Hematopoietic multipotent progenitor cell treated with erythropoietin and hydrocortisone succinate and interleukin-3 and kit ligand, for 17 days (in vitro differentiated cells): ENCODE data around the gene CDHR1.
"Not testable (repeated sequence)": the region's sequence is repeated elsewhere in the genome, so short reads cannot be mapped to it uniquely, and the experiment has no call there.

Source experiments
- DNase-seq: peaks from one replicate; pipeline ENCODE4 v3.0.0-alpha.2; 2015; ENCODE audit warnings: low spot score

Gene CDHR1

DNA sequence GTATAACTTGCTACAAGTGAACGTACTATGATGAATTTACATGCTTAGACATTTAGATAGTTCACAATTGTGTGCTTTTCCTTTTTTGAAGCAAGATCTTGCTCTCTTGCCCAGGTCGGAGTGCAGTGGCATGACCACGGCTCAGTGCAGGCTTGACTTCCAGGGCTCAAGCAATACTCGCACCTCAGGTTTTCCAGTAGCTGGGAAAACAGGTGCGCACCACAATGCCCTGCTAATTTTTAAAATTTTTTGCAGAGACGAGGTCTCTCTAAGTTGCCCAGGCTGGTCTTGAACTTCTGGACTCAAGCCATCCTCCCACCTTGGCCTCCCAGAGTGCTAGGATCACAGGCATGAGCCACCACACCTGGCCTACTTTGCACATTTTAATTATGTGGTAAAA is 18.9 kb upstream of the CDHR1 start:
- DNase-seq, result no peak

DNA sequence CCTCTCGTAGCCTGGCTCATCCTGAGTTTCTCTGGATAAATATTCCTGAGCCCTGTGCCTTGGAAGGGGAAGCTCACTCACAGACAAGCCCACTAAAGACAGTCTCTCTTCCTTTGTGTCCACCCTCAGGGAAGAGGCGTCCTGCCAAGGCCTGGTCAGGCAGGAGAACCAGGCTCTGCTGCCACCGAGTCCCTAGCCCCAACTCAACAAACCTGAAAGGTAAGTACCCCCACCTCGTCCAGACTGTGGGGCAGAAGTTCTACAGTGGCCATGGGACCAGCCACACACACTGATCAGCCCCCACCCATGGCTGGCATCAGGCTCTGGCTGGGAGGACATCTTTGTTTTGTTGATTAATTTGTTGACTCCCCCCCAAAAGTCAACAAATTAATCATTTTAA is 18.0 kb upstream of the CDHR1 start:
- no peak for DNase-seq

DNA sequence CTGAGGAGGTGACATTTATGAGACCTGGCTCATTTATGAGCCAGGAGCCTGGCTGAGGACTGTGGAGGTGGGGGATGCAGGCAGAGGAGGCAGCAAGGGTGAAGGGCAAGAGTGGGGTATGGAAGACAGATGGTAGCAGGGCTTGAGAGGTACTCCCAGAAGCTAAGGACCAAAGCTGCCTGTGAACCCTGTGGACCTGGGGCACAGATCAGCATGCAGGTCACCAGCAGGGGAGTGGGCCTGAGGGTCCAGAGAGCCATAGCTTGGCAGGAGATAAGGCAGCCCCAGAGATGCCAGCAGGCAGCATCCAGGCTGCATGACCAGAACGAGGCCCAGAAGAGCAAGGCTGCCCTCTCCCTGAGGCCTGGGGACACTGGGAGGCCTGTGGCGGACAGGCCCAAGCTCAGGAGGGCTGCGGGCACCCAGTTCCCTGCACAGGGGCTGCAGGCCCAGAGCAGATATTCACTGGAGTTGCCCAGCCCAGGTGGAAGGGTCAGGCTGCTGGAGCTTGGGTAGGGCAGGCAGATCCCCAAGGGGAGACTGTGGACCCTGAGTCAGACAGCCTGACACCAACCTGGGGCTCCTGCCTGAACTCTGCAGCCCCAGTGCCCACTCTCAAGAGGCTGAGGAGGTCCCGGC is 17.4 kb upstream of the CDHR1 start:
- DNase-seq, result no peak

DNA sequence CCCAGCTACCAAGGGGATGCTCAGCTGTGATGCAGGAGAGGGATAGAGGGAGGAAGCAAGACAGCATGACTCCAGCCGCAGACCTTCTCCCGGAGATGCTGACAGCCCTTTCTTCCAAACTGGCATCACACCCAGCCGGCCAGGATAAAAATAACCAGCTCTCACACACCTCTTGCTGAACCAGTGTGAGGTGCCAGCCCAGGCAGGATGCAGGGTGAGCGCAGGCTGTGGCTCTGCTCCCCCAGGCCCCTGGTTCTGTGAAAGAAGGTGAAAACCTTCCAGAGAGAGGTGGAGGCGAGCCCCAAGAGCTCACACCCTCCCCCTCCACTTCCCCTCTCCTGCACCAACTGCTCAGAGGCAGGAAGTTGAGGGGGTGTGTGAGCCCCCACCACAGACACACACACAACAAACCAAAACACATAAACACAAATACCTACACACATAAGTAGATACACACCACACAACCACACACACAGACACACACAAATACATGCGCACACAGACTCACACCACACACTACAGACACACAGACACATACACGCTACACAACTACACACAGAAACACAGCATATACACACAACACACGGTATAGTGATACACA is 16.7 kb upstream of the CDHR1 start:
- DNase-seq, result no peak

DNA sequence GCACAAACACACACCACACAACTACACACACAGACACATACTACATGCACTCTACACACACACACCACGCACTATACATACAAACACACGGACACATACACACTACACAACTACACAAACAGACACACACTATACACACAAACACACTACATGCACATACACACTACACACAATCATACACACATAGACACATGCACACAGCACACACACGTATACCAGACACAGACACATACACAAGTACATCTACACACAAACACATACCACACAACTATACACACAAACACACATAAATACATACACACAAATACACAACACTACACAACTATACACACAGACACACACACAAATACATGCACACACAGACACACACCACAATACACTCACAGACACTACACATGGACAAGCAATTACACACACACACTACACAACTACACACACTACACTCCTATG is 16.2 kb upstream of the CDHR1 start:
- DNase-seq, result no peak

DNA sequence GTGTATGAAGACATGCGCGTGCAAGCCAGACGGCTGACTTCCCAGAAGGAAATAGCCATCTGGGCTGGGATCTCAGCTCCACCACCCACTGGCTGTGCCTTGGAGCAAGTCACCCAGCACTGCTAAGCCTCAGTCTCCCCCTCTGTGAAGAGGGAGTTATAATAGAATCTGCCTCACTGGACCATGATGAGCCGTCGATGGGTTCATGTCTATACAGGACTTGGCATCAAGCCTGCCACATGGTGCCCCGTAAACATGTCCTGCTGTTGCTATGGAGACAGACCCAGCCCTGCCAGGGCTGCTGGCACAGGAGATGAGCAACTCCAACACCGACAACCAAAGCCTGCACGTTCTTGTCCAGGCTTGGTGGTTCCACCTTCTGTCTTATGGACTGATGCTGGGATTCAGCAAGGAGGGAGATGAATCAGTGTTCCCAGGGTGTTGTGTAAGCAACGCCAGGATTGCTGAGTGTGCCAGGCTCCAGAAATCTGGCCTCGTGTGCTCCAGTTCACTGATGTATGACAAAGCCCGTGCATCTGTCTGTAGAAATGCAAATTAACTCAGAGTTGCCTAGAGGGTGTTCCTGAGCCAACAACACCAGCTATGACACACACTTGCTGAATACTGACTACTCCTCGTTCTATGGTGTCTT is 15.2 kb upstream of the CDHR1 start:
- DNase-seq, result no peak

DNA sequence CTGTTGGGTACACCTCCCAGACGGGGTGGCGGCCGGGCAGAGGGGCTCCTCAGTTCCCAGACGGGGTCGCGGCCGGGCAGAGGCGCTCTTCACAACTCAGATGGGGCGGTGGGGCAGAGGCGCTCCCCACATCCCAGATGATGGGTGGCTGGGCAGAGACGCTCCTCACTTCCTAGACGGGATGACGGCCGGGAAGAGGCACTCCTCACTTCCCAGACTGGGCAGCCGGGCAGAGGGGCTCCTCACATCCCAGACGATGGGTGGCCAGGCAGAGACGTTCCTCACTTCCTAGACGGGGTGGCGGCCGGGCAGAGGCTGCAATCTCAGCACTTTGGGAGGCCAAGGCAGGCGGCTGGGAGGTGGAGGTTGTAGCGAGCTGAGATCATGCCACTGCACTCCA is 14.0 kb upstream of the CDHR1 start:
- DNase-seq, result not testable (repeated sequence)

DNA sequence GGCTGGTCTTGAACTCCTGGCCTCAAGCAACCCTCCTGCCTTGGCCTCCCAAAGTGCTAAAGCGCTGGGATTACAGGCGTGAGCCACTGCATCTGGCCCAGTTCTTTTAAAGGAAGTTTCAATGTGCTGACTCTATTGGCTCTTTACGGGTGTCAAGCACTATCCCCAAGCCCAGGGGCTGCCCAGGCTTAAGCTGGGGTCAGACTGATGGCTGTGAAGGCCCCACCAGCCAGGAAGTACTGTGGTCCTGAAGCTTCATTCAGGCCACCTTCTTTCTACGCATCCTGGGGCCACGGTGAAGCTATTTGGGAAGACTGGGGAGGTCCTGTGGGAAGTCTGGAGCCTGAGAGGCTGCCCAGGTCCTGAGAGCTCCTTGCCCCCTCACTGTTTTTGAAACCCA is 12.7 kb upstream of the CDHR1 start:
- DNase-seq, result no peak

DNA sequence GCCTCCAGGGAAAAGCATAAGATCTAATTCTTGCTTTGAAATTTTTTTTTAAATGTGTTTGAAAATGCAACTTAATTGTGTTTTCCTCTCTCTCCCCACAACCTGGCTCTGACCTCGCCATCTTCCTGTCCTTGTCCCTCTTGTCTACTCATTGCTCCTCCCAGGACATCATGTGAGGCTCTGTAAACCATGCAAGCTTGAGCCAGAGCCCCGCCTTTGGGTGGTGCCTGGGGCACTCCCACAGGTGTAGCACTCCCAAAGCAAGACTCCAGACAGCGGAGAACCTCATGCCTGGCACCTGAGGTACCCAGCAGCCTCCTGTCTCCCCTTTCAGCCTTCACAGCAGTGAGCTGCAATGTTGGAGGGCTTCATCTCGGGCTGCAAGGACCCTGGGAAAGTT is 9.8 kb upstream of the CDHR1 start:
- DNase-seq, result no peak

DNA sequence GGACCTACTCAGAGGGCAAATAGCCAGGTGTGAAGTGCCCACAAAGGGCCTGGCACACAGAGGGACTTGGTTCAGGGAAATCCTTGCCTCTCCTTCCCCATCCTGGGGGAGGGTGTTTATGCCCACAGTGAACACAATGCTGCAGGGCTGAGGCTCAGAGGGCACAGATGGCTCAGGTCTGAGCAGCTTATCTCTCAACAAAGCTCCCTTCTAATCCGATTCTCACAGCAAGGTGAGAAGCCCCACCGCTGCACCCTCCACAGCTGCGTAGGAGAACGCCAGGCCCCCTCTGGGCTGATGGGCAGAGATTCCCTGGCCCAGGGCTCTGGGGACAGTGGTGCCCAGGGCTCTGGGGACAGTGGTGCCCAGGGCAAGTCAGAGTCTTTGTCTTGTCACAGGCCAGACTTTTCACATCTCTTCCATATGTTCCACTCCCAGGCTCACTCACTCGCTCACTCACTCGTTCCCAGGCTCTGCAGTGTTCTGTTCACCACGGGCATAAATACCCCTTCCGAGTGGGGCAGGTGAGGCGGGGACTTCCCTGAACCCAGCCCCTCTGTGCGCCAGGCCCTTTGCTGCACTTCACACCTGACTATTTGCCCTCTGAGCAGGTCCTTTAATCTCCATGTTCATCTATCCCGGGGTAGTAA is 8.7 kb upstream of the CDHR1 start:
- no peak for DNase-seq

DNA sequence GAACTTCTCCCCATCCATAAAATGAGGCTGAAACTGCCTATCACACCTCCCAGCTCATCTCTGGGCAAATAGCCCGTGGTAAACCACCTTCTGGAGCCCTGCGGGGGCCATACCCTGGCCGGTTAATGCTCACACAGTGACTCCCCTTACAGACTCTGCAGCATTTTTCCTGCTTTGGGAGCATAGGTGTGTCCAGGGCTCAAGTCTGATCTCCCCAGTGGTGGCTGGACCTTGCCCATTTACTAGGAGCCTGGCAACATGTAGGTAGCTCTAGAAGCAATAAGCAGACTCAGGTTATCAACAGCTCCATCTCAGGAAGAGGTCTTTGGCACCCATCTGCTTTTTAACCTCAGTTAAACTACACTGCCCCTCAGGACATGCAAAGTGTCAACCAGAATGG is 5.5 kb upstream of the CDHR1 start:
- DNase-seq, result no peak

DNA sequence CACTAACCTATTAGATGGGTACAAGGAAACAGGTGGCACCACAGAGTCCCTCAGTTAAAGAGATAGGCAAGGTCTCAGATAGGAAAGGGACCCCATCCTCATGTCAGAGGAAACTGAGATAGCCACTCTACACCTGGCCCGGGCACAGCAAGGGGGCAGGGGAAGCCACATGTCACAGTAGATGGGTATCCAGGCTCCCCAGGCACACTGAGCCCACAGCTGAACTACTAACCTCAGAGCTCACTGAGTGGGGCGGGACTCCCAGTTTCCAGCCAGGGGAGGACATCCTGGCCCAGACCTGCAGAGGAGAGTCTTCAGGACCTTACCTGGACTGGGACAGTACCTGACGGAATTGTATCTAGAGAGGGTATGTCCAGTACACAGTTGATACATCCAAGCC is 3.7 kb upstream of the CDHR1 start:
- DNase-seq, result no peak

DNA sequence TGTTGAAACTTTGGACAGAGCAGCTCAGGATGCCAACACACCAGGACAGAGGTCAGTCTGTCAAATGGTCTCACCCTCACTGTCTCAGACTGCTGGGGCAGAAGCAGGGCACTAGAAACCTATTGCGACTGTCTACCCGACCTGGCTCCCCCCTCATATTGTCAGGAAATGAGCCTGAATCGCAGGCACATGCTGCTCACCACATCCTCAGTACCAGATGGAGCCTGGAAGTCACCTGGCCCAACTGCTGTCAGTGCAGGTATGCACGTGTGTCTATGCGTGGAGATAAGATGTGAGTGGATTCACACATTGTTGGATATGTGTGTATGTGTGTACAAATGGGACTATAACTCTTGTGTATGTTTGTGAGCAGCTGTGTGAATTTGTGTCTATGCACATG is 3.2 kb upstream of the CDHR1 start:
- DNase-seq, result no peak

DNA sequence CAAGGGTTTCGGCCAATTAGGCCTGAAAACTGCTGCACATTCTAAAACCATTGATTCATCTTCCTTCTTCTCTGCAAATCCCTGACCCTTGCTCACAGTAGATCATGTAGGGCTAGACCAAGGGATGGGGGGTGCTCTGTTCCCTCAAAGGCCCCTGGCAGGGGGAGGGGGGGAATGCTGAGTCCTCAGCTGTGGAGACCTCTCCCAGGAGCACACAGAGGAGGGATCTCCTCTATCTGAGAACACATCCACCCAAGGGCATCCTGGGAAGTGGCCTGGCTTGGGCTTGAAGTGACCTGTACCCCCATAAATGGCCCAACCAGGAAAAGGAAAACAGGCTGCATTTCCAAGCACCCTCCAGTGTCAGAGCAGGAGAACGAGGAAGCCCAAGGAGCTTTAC is 1.0 kb upstream of the CDHR1 start:
- no peak for DNase-seq

DNA sequence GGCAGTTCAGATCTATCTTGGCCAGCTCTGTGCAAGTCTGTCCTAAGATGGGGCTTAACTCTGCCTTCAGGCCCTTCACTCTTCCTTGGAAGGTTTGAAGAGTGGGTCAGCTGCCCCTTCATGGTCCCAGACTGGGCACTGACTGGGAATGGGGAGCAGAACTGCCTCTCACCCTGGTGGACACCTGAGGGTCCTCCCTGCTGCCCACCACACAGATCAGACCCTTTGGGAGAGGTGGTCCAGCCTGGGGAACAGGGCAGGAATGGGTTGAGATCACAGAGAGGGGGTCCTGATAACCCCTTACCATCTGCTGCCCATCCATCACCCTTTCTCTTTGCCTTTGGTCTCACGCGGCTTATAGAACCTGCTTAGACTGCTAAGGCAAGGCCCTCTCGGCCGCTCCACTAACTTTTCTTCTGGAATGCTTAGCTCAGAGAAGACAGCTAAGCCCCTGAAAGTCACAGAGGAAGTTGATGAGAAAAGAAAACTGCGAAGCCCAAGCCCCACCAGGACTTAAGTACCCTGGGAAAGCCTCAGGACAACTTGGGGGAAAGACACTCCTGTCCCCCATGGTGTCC is 402 bp upstream of the CDHR1 start:
- DNase-seq, result no peak

DNA sequence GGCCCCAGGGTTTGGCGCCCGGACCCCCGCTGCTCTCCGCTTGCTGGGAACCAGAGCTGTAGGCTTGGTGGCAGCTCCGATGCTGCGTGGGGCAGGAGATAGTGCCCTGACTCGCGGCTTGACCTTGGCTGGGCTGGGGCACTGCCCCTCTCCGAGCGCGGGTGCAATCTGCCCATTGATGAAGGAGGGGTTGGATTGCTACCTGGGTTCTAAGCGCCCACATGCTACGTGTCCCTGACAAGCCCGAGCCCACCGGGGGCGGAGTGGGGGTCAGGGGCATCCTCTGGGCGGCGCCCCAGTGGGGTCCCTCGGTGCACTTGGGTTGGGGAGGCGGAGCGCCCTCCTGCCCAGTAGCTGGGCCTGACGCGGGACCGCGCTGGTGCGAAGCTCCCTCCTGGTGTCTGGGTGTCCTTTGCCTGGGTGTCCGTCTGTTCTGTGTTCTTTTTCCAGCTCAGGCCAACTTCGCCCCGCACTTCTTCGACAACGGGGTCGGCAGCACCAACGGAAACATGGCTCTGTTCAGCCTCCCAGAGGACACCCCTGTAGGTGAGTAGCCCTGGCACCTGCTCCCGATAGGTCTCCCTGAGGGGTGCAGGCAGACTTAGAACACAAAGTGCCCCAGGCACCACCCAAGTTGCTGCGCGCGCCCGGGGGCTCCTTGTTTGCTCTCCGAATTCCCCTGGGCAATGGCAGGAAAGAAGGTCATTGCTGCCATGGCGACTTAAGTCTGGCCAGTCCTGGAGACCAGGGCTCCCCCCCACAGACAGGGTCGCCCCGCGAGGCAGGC is 900 bp downstream of the CDHR1 start:
- DNase-seq, result no peak

DNA sequence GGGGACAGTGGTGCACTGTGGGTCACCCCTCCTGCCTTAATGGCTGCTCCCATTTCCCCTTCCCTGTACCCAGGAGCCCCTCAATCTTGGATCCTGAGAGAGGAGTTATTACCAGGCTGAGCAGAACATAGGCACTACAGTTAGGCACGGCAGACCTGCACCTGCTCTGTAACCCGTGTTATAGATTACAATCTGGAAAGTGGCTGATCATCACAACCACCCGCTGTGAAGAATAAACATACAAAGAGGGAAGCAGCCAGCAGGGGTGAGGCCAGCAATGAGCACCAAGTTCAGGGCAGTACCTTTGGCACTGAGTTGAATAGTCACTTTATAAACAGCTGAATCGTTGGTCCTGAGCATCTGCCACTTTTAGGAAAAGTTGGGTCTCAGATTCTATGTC is 1.7 kb downstream of the CDHR1 start:
- no peak for DNase-seq

DNA sequence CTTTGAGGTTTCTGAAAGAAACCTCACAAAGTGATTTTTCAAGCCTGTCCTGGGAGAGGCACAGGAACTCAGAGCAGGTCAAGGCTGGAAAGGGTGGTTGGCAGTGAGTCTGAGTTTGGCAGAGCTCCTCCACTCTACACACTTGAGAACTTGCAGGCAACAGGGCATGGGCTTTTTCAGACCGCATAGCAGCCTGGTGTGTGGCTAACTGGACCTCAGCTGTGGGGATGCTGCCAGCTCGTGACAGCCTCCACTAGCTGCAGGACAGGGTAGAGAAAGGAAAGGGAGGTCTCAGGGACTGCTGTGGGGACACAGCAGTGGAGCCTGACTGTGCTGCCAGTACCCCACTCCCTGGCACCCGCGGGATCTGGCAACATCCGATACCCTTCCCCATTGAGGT is 2.6 kb downstream of the CDHR1 start:
- no peak for DNase-seq

DNA sequence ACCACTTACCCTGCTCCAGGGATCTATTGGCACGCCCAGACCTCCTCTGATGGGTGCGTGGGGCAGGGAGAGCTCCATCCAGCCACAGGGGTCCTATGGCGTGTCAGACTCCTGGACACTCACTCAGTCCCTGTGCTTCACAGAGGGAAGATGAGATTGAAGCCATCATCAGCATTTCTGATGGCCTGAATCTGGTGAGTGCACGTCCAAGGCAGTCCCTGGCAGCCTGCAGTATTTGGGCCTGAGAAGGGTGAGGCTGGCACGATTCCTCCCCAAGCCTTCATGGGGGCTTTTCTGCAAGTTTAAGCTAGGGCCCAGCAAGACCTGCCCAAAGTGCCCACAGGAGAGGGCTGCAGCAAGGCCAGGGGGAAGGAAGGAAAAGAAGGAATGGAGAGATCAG is 3.3 kb downstream of the CDHR1 start:
- no peak for DNase-seq

DNA sequence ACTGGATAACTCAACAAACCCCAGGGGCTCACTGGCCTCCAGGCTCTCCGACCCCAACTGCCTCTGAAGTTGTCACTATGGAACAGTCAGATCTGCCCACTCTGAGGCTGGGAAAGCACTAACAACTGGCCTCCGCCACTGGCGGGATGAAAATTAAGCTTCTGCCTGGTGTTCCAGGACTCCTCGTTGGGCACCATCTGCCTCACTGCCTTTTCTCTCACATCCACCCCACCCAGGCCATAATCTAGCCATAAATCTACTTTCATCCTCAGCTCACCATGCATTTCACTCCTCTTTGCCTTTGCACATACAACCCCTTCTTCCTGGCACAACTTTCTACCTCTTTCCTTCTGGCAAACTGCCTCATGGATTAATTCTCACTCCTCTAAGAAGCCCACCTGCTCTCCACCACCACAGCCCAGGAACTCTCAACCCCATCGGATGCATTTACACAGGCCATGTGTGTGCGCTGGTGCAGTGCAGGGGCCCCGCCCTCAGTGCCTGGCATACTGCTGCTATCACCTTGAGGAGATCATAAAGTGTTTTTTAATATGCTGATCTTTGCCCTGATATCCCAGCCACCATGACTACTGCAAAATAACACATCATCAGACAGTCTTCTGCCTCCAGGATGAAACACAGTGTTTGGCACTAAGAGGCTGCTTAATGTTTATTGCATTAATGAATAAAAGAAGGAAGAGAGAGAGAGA is 4.0 kb downstream of the CDHR1 start:
- no peak for DNase-seq

DNA sequence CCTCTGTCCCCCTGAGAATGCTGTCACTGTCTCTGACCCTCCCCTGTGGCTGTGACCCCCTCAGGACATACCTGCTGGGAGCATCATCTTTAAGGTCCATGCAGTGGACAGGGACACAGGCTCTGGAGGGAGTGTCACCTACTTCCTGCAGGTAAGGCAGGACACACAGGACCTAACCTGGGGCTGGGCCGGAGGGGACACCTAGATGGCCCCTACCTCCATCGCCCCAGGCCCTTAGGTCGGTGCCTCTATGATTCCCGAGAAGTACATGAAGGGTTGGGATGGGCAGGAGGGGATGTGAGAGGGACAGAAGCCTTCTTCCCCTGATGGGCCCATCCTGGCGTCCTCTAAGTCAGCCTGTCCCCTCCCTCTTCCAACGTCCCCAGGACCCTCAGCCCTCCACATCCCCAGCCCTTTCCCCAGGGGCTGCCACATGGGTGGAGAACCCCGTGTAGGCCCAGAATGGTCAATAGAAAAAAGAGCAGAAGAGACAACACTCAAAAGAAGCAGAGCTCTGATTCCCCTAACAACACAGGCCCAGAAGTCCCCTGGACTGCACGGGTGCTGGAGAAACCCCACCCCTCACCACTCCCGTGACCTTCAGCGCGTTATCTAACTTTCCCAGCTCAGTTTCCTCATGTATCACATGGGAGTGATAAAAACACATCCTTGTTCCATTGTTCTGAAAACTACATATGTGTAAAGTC is 6.4 kb downstream of the CDHR1 start:
- no peak for DNase-seq
